IPS-NIHi11 (cell line): ENCODE measurements around the gene SPATA20.

Experiments used
- DNase-seq: peaks from one replicate; pipeline ENCODE4 v3.0.0; 2012; ENCODE audit warnings: mixed read lengths, low spot score

SPATA20 gene

GRCh38 chr17:50520483-50520882 is 26.5 kb upstream of the SPATA20 start:
- DNase-seq = no peak

GRCh38 chr17:50521514-50521913 is 25.5 kb upstream of the SPATA20 start:
- no peak for DNase-seq

- DNase-seq = no peak
These were observed 24.2 kb upstream of the SPATA20 start for GRCh38 chr17:50522766-50523165.

GRCh38 chr17:50523208-50523607 is 23.8 kb upstream of the SPATA20 start:
- DNase-seq = no peak

DNA sequence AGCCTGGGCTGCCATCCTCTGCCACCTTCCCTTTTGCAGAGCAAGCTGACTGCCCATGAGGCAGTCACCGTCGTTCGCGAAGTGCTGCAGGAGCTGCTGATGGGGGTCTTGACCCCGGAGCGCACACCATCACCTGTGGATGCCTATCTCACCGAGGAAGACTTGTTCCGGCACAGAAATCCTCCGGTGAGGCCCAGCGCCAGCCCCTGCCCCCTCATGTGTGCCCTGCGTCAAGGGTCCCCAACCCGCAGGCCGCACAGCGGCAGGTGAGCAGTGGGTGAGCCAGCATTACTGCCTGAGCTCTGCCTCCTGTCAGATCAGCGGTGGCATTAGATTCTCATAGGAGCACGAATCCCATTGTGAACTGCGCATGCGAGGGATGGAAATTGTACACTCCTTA is 22.1 kb upstream of the SPATA20 start:
- DNase-seq = no peak

- DNase-seq = no peak
These were observed 19.7 kb upstream of the SPATA20 start for GRCh38 chr17:50527155-50527762.

DNA sequence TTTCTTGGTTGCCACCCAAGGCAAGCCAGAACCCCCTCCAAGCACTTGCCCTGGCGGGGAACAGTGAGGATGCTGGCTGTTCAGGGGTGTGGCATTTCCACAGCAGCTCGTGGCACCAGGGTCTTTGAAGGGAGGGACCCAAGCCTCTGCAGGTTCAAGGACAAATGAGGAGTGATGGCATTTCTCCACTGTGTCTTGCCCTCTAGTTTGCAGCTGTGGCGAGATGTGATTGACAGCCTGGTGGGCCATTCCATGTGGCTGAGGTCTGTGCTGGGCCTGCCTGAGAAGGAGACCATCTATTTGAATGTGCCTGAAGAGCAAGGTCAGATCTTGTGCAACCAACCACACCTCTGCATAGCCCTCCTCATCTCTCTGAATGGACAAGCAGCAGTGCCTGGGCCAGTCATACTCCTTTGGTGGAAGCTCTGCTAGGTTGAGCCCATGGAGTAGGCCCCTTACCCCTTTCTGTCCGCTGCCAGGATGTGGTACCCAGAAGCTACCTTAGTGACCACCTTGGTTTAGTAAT is 19.0 kb upstream of the SPATA20 start:
- DNase-seq = no peak

- DNase-seq = no peak
These were observed 17.1 kb upstream of the SPATA20 start for GRCh38 chr17:50529849-50530248.

DNA sequence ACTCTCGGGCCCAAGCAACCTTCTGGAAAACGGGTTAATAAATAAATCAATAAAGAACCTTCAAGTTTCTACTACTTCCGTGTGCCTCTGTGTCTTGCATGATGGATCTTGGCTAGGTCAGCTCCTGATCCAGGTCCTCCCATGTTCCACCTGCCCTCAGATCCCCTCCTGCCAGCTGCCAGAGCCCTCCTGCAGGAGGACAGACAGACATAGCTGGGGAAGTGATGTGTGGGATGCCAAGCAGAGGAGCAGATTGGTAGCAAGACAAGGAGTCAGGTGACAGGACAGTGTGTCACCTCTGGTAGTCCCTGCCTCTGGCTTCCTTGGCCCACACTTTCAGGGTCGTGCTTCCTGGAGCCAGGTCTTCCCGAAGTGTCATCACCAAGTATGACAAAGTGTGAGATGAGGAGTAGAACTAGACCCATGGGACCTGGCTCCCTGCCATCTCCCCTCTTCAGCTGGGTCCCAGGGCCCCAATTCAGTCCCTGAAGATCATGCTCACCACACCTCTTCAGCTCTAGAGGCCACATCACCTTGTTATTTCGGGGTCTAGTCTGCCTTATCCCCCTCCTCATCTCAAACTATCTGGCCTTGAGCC is 15.4 kb upstream of the SPATA20 start:
- no peak for DNase-seq

GRCh38 chr17:50532452-50533024 is 14.4 kb upstream of the SPATA20 start, which contains the start of gene EPN3:
TSS of gene EPN3 (plus strand) at chr17:50532735. CDS start at chr17:50536557, 3,822 bp downstream.
- DNase-seq = peak; percentile 78

GRCh38 chr17:50533185-50533584 is 13.8 kb upstream of the SPATA20 start:
- DNase-seq = peak; percentile 53

DNA sequence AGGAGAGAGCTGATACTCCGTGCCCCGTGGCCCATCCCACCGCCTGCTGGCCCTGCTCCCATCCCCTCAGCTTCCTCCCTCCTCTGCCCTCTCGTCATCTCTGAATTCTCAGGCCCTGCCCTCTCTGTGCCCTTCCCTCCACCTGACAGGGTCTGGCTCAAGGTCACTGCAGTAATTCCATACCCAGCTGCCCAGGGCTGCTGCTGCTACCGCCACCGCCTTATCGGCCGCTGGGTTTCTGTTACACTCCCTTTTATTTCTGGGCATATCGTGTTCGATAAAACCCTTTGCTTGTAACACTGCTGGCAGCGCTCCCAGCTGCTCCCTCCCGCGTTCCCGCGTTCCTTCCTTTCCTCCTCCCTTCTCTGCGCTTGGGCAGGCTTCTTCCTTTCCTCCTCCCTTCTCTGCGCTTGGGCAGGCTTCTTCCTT is 13.2 kb upstream of the SPATA20 start:
- peak; percentile 49 for DNase-seq

GRCh38 chr17:50534222-50534978 is 12.6 kb upstream of the SPATA20 start:
- peak; percentile 85 for DNase-seq

DNA sequence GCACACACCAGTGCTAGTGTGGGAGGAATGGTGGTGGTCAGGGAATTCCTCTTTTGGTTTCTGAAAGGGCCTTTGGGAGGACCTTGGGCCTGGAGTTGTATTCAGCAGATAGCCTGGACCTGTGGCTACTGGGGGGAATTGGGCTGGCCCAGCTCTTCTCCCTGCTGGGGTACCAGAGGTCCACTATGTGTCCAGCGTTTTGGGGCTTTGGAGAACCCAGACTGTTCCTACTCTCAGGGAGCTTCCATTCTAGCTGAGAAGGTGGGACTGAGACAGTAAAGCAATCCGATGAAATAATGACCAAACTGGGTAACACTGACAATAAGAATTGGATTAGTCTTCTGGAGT is 12.0 kb upstream of the SPATA20 start:
- no peak for DNase-seq

DNA sequence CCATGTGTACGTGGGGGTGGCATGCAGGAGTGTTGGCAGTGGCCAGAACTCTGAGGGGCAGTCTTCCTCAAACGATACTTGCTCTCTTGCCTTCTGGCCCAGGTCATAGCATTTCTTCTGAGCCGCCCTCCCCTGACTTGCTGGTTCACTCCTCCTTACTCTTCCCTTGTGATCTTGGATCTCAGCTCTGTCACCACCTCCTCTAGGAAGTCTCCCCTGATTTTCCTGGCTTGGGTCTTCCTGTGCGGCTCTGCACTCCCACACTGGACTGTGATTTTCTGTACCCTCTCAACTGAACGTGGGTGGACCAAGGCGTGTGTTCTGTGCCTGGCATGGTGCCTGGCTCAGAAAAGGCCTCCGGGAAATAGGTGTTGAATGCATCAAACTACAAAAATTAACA is 11.6 kb upstream of the SPATA20 start:
- DNase-seq = no peak

GRCh38 chr17:50536683-50537646 is 10.0 kb upstream of the SPATA20 start:
- DNase-seq = no peak

DNA sequence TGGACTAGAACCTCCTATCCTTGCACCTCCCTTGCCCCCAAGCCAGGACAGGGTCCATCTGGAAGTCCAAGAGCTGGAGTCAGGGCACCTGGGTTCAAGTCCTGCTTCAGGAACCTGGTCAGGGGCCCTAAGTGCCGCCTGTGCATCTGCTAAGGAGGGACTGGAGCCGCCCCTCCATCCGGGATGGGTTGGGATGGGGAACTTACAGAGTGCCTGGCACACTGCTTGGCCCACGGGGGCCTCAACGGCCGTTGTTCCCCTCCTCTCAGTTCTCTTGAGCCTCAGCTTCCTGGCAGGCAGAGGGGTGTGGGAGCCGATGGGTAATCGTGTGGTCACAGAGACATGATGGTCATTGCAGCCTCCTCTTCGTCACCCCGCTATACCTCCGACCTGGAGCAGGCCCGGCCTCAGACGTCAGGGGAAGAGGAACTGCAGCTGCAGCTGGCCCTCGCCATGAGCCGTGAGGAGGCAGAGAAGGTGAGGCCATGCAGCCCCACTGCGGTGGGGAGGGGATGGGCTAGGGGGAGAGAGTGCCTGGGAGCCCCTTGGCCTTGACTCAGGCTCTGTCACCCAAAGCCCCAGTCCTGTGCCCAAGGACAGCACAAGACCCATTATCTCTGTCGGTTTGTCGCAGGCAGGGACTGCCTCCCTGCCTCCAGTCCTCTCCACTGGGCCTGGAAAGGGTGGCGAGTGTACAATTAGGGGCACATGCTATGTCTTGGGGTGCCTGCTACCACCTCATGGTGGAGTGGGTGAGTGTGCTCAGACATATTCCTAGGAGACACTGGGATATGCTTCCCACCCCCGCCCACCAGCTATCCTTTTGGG is 9.0 kb upstream of the SPATA20 start:
- DNase-seq = no peak

GRCh38 chr17:50538549-50539410 is 8.2 kb upstream of the SPATA20 start:
- no peak for DNase-seq

DNA sequence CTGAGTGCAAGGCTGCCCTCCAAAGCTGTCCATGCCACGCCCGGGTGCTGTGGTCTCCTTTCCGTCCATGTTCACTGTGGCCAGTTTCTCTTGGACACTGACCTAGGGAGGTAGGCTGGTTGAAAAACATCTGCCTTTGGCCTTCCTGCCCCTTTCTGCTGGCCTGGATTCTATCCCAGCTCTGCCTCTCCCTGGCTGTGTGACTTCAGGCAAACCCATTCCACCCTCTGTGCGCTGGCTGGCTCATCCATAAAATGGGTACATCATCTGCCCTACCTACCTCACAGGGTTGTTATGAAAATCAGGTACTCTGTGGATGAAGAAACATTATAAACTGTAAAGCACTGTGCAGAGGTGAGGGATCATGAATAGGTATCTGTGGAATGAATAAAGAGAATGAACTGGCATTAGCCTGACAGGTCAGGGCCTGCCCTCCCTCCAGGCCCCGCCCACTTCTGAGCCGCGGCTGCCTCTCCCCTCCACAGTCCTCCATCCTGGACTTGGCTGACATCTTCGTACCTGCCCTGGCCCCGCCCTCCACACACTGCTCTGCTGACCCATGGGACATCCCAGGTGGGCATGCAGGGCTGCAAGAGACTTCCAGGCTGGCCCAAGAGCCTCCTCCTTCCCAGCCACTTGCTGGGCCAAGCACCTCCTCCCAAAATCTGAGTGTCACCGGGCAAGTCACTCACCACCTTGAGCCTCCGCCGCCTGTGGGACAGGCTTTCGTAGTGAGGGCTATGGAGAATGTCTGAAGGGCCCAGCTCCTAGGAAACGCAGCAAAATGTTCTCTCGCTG is 7.0 kb upstream of the SPATA20 start:
- DNase-seq = peak; percentile 55
